ENCODE results near the gene CLK3. TPM values are rescaled to one million over a fixed set of nuclear protein-coding genes. Genes with fewer than 3 reads are reported as not detected.

CLK3 gene
- total and polyA plus RNA-seq, 10 of the 15 experiments (the other 5 are each of a cell fraction or from before 2014, with no cell fraction given), result 3.3 to 169 (median 66.2) TPM

DNA sequence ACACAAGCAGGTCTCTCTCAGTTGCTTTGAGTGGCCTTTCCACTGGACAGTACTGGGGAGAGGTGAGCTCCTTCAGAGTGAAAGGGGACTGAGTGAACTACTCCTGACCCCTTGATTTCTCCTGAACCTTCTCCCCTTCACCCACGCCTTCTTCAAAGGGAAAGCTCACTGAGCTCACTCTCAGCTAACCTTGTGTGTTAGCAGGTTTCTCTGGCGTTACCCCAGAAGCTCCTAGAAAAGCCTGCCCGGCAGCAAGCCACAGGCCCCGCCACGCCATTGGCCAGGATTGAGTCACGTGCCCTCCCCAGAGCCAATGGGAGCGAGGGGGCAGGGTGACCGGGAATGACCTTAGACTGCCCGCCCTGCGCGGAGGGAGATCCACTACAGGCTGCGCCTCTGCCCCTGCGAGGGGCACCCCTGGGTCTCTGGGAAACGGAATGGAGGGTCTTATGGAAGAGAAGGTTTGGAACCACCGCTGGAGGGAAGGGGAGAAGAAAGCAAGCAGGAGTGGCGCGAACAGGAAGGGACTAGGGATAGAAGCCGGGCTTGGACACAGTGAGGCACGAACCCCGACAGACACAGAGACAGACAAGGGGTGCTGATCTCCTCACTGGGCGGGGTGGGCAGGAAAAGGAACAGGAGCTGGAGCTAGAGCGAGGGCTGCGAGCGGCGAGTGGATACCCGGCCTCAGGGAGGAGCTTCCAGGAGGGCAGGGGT lies 17.4 kb upstream of the CLK3 start (continued):
- TF ChIP-seq, protein P1, sequence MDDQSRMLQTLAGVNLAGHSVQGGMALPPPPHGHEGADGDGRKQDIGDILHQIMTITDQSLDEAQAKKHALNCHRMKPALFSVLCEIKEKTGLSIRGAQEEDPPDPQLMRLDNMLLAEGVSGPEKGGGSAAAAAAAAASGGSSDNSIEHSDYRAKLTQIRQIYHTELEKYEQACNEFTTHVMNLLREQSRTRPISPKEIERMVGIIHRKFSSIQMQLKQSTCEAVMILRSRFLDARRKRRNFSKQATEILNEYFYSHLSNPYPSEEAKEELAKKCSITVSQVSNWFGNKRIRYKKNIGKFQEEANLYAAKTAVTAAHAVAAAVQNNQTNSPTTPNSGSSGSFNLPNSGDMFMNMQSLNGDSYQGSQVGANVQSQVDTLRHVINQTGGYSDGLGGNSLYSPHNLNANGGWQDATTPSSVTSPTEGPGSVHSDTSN (IDR thresholded peaks at IDR 0.05; ENCODE audit: insufficient replicate concordance, low read depth, low read length), result no peak
- TF ChIP-seq SMAD5 (IDR thresholded peaks at IDR 0.05; ENCODE audit: low read depth) (peak; percentile 50; the same call in 1 of the 2 replicates), CBFB (IDR thresholded peaks at IDR 0.05; ENCODE audit: low read depth) (peak; percentile 84; the same call in 1 of the 2 replicates), LARP7 (IDR thresholded peaks at IDR 0.05) (0 out of 2 replicates have a peak, but pooled peaks have one; percentile 32), CHD2 (IDR thresholded peaks at IDR 0.05; ENCODE audit: borderline replicate concordance, low read depth, low read length) (peak; percentile 80), NBN (IDR thresholded peaks at IDR 0.05) (peak; percentile 58; the same call in 1 of the 2 replicates), BMI1 (IDR thresholded peaks at IDR 0.05; ENCODE audit: borderline replicate concordance) (no peak), ZNF24 (IDR thresholded peaks at IDR 0.05) (no peak)

DNA sequence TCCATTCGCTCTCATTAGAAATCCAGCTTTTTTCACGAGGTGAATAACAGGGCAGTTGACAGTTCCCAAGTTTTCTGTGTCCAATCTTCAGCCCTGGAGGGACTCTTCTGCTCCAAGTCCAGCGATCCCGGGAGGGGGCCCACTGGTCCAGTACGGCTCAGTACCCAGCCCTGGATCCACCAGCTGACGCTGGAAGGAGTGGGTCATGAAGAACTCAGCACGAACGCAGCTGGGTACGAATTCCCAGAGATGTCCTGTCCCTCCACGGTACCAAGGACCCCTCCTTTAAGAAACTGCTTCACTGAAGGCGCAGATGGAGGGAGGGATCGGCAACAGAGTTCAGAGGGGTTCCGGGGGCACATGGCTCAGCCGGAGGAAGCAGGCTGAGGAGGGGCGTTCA lies 16.5 kb upstream of the CLK3 start:
- TF ChIP-seq YBX1 (IDR thresholded peaks at IDR 0.05) (no peak), NBN (IDR thresholded peaks at IDR 0.05) (no peak), RB1 (IDR thresholded peaks at IDR 0.05; ENCODE audit: borderline replicate concordance) (no peak), POU2F2 (IDR thresholded peaks at IDR 0.05; ENCODE audit: borderline replicate concordance, low read depth, low read length) (no peak), MXI1 (IDR thresholded peaks at IDR 0.05; ENCODE audit: low read depth, low read length) (no peak), GATAD2B (conservative IDR thresholded peaks at IDR 0.05; ENCODE audit: low read depth) (no peak), STAT1 (conservative IDR thresholded peaks at IDR 0.05) (no peak), POLR2AphosphoS2 (IDR thresholded peaks at IDR 0.05; ENCODE audit: low read depth, low read length) (no peak)
- TF ChIP-seq, protein P2, sequence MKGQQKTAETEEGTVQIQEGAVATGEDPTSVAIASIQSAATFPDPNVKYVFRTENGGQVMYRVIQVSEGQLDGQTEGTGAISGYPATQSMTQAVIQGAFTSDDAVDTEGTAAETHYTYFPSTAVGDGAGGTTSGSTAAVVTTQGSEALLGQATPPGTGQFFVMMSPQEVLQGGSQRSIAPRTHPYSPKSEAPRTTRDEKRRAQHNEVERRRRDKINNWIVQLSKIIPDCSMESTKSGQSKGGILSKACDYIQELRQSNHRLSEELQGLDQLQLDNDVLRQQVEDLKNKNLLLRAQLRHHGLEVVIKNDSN (IDR thresholded peaks at IDR 0.05; ENCODE audit: borderline replicate concordance, extremely low read length, insufficient read depth, low read depth, low read length), result no peak
- peaks cover 10 to 11% of the 10 kb centered on the region in 2 experiments; a peak in 3 of 4 replicates for H3K36me3 ChIP-seq (ENCODE audit: control insufficient read depth in 2 of 2, insufficient read depth in 2 of 2, low read length in 1 of 2)
- peaks cover 12% of the 10 kb centered on the region; the same call in 1 of the 2 replicates for H3K4me1 ChIP-seq (ENCODE audit: control insufficient read depth, insufficient read depth, low read length)
- FAIRE-seq (no peak), DNase-seq (ENCODE audit: low read depth, low spot score) (no peak), ATAC-seq (no peak)
- H3K4me3 ChIP-seq, result peak overlapping the region; percentile 74; the same call in 1 of the 2 replicates
- ChIA-PET RAD21 (ENCODE audit: unreplicated experiment) (interaction anchor here (0.9 to 1.6 kb wide), 4 partner anchors 15 to 225 kb away, joined by 3 to 7 read pairs (median 3); partner anchors contain the start of gene ARID3B), POLR2A (interaction anchor here (0.7 to 2.0 kb wide), 6 partner anchors 15 to 214 kb away, joined by 3 to 17 read pairs (median 4); partner anchors contain the start of genes ARID3B and CLK3), CTCF (interaction anchor here (0.5 to 2.0 kb wide), 6 partner anchors 13 to 190 kb away, joined by 3 to 13 read pairs (median 4); no protein-coding TSS in a partner anchor), SMC1A (ENCODE audit: uncharacterized antibody, unreplicated experiment) (interaction anchor here (1.4 to 1.5 kb wide), 3 partner anchors 11 to 54 kb away, joined by 3 to 10 read pairs (median 5); no protein-coding TSS in a partner anchor)
- H3K27ac ChIP-seq (ENCODE audit: control insufficient read depth, insufficient read depth), result peak overlapping the region; percentile 73; the same call in 1 of the 2 replicates
- H3K79me2 ChIP-seq (ENCODE audit: control insufficient read depth, insufficient read depth, low read length), result peaks cover 3% of the 10 kb centered on the region
- H2AFZ ChIP-seq (ENCODE audit: control insufficient read depth, low read depth, low read length), result no peak overlapping the region
- intact Hi-C loops (cut with micrococcal nuclease; ENCODE audit: unreplicated experiment) (no loop called here), in situ Hi-C loops (cut with MboI) (no loop called here)
- no peaks in the 10 kb centered on the region for H4K20me1 ChIP-seq (ENCODE audit: control insufficient read depth, insufficient read depth)
- no peaks in the 10 kb centered on the region for H3K9me3 ChIP-seq (replicated peaks; ENCODE audit: control insufficient read depth, insufficient read depth, low read length)
- BruUV-seq (replicated peaks), result no TSS peak
- WGBS (ENCODE audit: insufficient coverage, insufficient replicate concordance, low lambda C conversion rate, missing lambda C conversion rate), result 94% methylated on average over 15 of the region's 15 CpGs
- H3K4me2 ChIP-seq (ENCODE audit: control insufficient read depth, insufficient read depth), result peak overlapping the region; percentile 95
- no peaks in the 10 kb centered on the region for H3K27me3 ChIP-seq (replicated peaks in 1 of 2; ENCODE audit: control insufficient read depth in 2 of 2, insufficient read depth in 2 of 2, low read length in 1 of 2)
- peak overlapping the region; percentile 81; the same call in 1 of the 2 replicates for H3K9ac ChIP-seq (ENCODE audit: control insufficient read depth, insufficient read depth, low read length)
